SK-N-SH treated with all-trans-retinoic acid at 6 μM for 48 hours (cell line): Measurements from ENCODE around the gene MRPL51.

Source experiments
- ARNTL ChIP-seq: fragments of 450-650 bp; formaldehyde crosslinking; IDR thresholded peaks from 2 replicates; pipeline ENCODE4 v1.5.0; 2020; ENCODE audit warnings: low read depth, mild to moderate bottlenecking, moderate library complexity, borderline replicate concordance
- ESRRG ChIP-seq: fragments of 250-450 bp; sonication (Bioruptor Pico); IDR thresholded peaks from 2 replicates; pipeline ENCODE4 v1.6.1; 2021; ENCODE audit warnings: mild to moderate bottlenecking
- ISL1 ChIP-seq: fragments of 250-450 bp; sonication (Bioruptor Pico); IDR thresholded peaks from 2 replicates; pipeline ENCODE4 v2.1.2; 2022; ENCODE audit warnings: mild to moderate bottlenecking, moderate library complexity
- RARB ChIP-seq: fragments of 250-450 bp; sonication (Bioruptor Pico); IDR thresholded peaks from 2 replicates; pipeline ENCODE4 v1.8.0; 2021; ENCODE audit warnings: mild to moderate bottlenecking, moderate library complexity
- TCF4 ChIP-seq: fragments of 250-450 bp; sonication (Bioruptor Pico); IDR thresholded peaks from 2 replicates; pipeline ENCODE4 v1.8.0; 2021; ENCODE audit warnings: mild to moderate bottlenecking, moderate library complexity, borderline replicate concordance
- TOX ChIP-seq: fragments of 250-450 bp; sonication (Bioruptor Pico); IDR thresholded peaks from 2 replicates; pipeline ENCODE4 v1.8.0; 2021; ENCODE audit warnings: mild to moderate bottlenecking, moderate library complexity, borderline replicate concordance
- ZC3H10 ChIP-seq: fragments of 250-450 bp; sonication (Bioruptor Pico); IDR thresholded peaks from 2 replicates; pipeline ENCODE4 v1.5.1; 2021; ENCODE audit warnings: mild to moderate bottlenecking, moderate library complexity
- ZNF565 ChIP-seq: fragments of 450-650 bp; formaldehyde crosslinking; conservative IDR thresholded peaks from 2 replicates; pipeline ENCODE4 v1.5.0; 2020; ENCODE audit warnings: low read depth, mild to moderate bottlenecking, moderate library complexity
- ZNF70 ChIP-seq: fragments of 450-650 bp; formaldehyde crosslinking; IDR thresholded peaks from 2 replicates; pipeline ENCODE4 v1.5.0; 2020; ENCODE audit warnings: mild to moderate bottlenecking, moderate library complexity
- TF ChIP-seq, protein P1 (sequence below): fragments of 250-450 bp; sonication (Bioruptor Pico); IDR thresholded peaks from 2 replicates; pipeline ENCODE4 v1.8.0; 2020; ENCODE audit warnings: mild to moderate bottlenecking, moderate library complexity, borderline replicate concordance
- TF ChIP-seq, protein P2 (sequence below): fragments of 250-450 bp; sonication (Bioruptor Pico); IDR thresholded peaks from 2 replicates; pipeline ENCODE4 v1.8.0; 2021; ENCODE audit warnings: low read depth, mild to moderate bottlenecking, moderate library complexity, borderline replicate concordance

DNA sequence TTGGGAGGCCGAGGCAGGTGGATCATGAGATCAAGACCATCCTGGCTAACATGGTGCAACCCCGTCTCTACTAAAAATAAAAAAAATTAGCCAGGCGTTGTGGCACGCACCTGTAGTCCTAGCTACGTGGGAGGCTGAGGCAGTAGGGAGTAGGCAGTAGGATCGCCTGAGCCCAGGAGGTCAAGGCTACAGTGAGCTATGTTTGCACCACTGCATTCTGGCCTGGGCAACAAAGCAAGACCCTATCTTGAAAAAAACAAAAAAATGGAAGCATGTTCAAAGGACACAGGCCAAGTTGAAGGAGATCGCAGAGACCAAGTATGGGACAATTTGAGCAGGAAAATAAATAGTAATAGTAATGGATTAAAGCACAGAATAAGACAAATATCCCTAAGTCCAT is 15.0 kb upstream of the MRPL51 start:
- TF ChIP-seq ZNF70 (CRISPR knock-in tag) (no peak), TOX (CRISPR knock-in tag) (no peak), ESRRG (CRISPR knock-in tag) (no peak), RARB (no peak), ISL1 (CRISPR knock-in tag) (no peak), ARNTL (no peak), ZNF565 (CRISPR knock-in tag) (no peak), ZC3H10 (CRISPR knock-in tag) (no peak), TCF4 (CRISPR knock-in tag) (no peak)
- TF ChIP-seq, protein P1, sequence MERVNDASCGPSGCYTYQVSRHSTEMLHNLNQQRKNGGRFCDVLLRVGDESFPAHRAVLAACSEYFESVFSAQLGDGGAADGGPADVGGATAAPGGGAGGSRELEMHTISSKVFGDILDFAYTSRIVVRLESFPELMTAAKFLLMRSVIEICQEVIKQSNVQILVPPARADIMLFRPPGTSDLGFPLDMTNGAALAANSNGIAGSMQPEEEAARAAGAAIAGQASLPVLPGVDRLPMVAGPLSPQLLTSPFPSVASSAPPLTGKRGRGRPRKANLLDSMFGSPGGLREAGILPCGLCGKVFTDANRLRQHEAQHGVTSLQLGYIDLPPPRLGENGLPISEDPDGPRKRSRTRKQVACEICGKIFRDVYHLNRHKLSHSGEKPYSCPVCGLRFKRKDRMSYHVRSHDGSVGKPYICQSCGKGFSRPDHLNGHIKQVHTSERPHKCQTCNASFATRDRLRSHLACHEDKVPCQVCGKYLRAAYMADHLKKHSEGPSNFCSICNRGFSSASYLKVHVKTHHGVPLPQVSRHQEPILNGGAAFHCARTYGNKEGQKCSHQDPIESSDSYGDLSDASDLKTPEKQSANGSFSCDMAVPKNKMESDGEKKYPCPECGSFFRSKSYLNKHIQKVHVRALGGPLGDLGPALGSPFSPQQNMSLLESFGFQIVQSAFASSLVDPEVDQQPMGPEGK (CRISPR knock-in tag): no peak
- TF ChIP-seq, protein P2, sequence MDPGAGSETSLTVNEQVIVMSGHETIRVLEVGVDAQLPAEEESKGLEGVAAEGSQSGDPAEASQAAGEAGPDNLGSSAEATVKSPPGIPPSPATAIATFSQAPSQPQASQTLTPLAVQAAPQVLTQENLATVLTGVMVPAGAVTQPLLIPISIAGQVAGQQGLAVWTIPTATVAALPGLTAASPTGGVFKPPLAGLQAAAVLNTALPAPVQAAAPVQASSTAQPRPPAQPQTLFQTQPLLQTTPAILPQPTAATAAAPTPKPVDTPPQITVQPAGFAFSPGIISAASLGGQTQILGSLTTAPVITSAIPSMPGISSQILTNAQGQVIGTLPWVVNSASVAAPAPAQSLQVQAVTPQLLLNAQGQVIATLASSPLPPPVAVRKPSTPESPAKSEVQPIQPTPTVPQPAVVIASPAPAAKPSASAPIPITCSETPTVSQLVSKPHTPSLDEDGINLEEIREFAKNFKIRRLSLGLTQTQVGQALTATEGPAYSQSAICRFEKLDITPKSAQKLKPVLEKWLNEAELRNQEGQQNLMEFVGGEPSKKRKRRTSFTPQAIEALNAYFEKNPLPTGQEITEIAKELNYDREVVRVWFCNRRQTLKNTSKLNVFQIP: no peak
